OCI-LY1 (cell line): ENCODE measurements around the gene CYTH3.

Experiments used
- EZH2 ChIP-seq: fragments of 200-600 bp; sonication (generic), shearing (Covaris generic); IDR thresholded peaks from 2 replicates; pipeline ENCODE4 v1.8.0; 2017; ENCODE audit warnings: borderline replicate concordance, mixed run types, mild to moderate bottlenecking, antibody characterized with exemption, low read length, moderate library complexity, mixed read lengths
- TF ChIP-seq, protein P1 (sequence below): fragments of 200-600 bp; sonication (generic), shearing (Covaris generic); IDR thresholded peaks from 2 replicates; pipeline ENCODE4 v1.5.1; 2017; ENCODE audit warnings: mild to moderate bottlenecking, antibody characterized with exemption, low read length, moderate library complexity, mixed read lengths

DNA sequence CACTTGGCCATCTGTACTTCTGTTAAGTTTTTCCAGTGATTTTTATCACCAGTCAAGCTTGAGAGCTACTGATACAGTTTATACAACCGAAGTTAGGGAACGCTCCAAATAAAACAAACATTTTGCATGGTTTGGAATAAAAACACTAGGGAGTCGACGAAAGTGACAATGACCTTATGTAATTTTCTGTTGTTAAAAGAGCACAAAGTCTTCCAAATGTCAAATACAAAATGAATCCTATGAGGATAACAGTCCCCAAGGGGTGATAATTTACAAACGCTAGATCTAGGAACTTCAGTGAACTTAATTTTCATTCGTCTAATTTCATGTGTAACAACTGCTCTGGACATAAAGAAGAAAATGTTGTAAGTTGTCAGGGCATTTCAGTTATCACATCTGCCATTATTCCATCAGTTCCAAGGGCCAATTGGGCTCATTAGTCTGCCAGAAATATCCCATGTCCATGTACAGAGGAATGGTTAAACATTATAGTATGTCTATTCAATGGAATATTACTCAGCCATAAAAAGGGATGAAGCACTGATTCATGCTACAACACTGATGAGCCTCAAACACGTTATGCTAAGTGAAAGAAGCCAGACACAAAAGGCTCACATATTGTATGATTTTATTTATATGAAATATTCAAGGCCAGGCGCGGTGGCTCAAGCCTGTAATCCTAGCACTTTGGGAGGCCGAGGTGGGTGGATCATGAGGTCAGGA lies 38.0 kb upstream of the CYTH3 start:
- TF ChIP-seq, protein P1, sequence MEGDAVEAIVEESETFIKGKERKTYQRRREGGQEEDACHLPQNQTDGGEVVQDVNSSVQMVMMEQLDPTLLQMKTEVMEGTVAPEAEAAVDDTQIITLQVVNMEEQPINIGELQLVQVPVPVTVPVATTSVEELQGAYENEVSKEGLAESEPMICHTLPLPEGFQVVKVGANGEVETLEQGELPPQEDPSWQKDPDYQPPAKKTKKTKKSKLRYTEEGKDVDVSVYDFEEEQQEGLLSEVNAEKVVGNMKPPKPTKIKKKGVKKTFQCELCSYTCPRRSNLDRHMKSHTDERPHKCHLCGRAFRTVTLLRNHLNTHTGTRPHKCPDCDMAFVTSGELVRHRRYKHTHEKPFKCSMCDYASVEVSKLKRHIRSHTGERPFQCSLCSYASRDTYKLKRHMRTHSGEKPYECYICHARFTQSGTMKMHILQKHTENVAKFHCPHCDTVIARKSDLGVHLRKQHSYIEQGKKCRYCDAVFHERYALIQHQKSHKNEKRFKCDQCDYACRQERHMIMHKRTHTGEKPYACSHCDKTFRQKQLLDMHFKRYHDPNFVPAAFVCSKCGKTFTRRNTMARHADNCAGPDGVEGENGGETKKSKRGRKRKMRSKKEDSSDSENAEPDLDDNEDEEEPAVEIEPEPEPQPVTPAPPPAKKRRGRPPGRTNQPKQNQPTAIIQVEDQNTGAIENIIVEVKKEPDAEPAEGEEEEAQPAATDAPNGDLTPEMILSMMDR, result no peak
- no peak for TF ChIP-seq EZH2
